Measurements from ENCODE around the gene GPC6.
"Not testable (repeated sequence)": the region's sequence is repeated elsewhere in the genome, so short reads cannot be mapped to it uniquely, and the experiment has no call there.

The GPC6 gene

DNA sequence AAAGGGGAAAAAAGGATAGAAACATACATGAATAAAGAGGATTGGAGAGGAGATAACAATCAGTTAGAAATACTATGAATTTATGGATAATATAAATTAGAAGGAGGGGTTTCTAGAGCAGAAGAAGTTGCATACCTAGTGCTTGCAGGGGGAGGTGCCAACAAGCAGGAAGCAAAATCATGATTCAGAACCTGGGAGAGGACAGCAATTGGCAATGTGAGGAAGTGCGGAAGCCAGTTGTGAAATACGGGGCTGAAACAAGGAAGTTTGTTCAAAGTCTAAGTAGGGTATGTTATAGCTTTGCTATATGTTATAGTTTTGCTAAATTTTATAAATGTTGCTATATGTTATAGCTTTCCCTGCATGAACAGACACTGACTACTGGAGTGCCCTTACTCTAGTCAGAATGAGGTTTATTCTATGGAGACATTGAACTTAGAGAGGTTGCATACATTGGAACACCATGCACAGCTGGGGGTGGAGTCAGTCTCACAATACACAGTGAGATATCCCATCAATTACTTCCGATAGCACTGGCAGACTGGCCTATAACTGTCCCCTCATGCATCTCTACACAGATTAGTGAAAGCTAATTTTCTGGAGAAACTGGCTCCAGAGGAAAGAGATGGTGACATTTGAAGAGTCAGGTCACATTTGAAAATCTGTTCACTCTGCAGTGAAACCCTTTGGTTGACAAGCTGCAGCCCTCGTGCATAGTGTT is 92.1 kb downstream of the GPC6 start:
- DNase-seq (ENCODE audit: low read depth) = no peak

GRCh38 chr13:93320942-93321341 is 94.3 kb downstream of the GPC6 start:
- no peak for DNase-seq (ENCODE audit: low read depth)

- not testable (repeated sequence) for DNase-seq (ENCODE audit: low read depth)
Measured at GRCh38 chr13:93323880-93324279, 97.3 kb downstream of the GPC6 start.

DNA sequence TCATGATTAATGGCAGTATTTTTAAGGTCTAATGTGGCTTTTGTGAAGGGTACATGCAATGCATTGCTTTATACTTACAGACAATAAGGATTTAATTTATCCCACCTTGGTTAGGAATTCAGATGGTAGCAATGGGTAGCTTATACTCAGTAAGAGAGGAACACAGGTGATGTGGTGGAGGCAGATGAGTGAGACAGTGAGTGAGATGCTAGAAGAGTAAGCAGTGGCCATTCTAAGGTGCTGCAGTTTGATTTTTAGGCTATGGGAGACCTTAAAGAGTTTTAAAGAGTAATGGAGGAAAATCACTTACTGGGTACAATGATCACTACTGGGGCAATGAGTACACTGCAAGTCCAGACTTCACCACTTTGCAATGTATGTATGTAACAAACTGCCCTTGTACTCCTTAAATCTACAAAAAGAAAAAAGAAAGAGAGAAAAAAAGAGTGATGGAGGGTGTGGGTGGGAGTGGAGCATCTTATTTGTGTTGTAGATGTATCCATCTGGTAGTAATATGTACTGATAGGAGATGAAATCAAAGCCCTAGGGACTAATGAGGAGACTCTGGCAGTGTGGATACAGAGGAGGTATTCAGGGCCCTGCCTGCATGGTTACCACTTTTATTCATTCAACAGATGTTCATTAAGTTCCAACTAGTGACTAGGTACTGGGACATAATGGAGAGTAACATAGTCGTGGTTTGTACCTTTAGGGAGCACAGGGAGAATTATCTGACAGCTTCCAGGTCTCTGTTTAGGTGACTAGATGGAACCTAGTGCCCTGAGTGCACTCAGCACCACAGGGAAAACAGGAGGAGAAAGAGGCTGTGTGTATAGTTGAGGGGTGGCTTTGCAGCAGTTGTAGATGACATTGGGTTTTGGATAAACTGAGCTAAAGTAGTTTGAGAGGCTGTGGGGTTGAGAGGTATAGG is 99.0 kb downstream of the GPC6 start:
- DNase-seq (ENCODE audit: low read depth) = no peak

DNA sequence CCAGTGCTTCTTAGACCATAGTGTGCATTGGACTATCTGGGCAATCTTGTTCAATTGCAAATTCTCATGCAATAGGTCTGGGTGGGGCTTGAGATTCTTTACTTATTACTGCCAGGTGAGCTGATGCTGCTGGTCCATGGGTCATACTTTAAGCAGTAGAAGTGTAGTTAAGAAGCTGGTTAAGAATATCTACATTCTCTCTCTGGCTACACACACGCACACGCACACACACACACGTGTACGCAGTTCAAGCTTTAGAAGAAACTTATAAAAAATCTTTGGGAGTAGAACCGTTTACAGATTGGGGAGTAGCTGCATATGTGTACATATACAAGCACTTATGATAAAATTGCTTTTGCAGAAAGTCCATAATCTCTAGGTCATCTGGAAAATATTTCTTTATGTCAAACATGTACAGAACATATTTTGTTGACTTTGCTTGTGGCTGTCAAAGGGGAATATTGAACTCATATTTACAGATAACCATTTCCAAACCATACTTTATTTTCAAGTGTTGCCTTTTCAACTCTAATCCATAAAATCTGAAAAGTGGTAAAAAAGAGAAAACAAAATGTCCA is 99.7 kb downstream of the GPC6 start:
- DNase-seq (ENCODE audit: low read depth) = no peak

GRCh38 chr13:93328943-93329342 is 102.3 kb downstream of the GPC6 start:
- DNase-seq (ENCODE audit: low read depth) = peak; percentile 47

DNA sequence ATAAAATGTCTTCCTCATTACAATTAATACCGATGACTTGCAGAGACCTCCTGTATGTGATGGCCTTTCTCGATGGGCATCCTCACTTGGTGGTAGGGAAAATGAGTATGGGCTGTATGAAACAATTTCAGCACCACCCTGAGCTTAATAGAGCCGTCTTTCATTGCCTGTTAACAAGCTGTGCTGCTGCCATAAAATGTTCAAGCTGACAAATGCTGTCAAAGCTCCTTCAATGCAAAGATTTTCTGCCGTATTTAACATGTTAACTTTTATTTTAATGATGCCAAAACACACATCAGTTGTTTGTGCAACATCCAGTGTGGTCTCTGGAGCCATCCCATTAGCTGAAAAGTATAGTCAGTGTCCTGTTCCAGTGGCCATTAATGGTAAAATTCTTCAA is 110.1 kb downstream of the GPC6 start:
- DNase-seq (ENCODE audit: low read depth) = no peak

DNA sequence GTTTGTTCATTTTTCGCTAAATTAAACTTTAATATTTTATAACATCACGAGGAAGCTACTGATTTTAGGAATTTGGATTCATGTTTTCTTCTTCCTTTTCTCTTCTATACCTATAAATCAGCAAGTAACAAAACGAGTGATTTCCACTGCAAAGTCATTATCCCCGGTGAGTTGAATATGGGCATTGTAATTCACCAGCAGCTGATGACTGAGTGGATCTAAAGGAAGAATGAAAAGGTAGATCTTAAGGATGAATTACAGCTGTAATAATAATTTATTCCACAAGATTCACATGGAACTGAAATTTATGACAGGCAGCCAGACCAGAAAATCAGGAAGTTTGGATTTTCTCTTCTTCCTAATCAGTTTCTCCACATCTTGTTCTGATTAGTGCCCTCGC is 111.4 kb downstream of the GPC6 start:
- DNase-seq (ENCODE audit: low read depth) = no peak

DNA sequence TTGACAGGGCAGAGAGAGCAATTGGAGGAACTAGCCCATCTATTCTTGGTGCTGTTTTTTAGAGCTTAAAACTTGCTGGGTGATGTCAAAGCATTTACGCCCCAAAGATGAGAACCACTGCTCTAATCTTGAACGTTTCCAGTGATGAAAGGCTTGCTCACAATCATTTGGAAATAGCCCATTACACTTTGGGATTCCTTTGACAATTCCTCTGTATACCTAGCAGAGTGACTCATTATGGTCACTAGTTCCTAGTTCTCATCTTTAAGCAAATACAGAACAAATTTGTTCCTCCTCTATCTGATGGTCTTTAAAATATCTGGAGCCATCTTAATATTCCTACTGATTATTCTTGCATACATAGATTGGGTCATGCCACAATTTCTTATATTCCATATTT is 112.3 kb downstream of the GPC6 start:
- DNase-seq (ENCODE audit: low read depth) = no peak

DNA sequence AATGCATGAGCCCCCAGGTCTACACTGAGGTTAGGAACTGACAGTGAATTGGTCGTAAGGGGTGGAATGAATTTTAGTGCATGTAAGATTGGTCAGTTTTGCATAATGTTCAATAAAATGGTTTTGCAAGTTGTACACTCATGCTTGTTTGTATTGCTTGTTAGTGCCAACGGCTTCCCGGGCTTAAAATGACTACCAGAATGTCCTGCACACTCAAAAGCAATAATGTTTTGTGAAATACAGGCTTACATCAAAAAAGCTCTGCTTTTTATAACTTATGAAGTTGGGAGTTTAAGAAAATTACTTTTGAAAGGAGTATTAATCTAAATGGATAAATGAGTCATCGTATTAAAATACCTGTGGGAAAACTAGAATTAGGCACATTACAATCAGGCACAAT is 112.9 kb downstream of the GPC6 start:
- DNase-seq (ENCODE audit: low read depth) = no peak

DNA sequence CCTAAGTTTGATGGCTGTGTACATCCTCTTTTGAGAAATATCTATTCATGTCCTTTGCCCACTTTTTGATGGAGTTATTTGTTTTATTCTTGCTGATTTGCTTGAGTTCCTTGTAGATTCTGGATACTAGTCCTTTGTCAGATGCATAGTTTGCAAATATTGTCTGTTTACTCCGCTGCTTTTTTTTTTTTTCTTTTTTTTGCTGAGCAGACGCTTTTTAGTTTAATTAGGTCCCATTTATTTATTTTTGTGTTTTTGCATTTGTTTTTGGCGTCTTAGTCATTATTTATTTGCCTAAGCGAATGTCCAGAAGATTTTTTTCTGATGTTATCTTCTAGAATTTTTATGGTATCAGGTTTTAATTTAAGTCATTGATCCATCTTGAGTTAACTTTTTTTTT is 114.9 kb downstream of the GPC6 start:
- no peak for DNase-seq (ENCODE audit: low read depth)

DNA sequence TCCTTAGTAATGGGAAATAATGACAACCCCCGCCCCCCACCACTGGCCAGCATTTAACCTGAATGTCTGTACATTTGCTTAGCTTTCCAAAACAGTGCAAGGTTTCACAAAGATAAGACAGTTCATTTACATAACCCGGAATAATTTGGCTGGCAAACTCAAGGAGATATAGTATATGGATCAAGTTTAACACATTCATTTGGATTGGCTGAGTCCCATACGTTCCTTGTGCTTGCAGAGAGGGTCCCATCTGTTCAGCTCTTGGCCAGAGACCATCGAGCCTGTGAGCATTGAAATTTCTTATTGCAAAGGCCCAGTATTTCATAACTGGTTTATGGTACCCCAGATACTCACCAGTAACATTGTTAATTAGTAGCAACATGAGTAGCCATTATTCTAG is 116.5 kb downstream of the GPC6 start:
- DNase-seq (ENCODE audit: low read depth) = no peak

DNA sequence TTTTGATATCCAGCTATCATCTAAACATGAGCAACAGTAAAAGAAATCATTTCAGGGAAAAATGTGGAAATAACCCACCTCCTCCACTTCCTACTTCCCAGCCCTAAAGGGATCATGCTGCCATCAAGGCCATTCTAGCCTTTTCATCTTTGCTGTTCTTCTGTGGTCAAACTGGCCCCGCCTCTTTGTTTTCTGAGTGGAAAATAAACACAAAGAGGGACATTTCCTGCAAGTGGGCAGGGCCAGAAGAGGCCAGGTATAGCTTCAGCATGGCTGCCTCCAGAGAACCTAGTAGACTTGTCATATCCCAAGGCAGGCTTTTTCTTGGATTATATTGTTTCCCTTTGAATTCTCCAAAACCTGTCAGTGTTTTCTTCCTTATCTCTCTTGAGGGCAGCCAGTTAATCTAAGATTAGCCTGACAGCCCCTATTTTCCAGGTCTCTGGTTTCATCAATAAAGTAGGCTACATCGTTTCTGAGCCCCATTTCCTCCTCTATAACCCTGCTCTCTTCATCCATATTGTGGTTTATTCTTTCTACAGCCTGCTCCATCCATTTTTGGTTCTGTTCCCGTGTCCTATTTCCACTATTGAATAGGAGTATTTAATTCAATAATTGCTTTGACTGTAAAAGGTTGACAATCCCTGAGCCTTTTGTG is 117.6 kb downstream of the GPC6 start:
- DNase-seq (ENCODE audit: low read depth) = no peak

DNA sequence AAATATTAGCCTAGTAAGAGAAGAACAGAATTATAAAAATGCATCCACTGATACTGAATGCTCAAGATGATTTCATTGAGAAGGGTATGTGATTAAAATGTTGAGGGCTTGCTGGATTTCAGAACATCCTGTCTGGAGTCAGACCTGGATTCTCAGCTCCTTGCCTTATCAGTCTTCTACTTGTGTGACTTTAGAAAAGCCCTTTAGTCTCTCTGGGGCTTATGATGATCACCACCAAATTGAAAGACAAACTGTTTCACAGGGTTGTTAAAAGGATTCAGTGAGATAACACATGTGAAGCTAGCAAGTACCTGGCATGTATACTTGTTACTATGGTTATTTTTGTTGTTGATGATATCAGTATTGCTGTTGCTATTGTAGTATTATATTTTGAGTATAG is 118.4 kb downstream of the GPC6 start:
- no peak for DNase-seq (ENCODE audit: low read depth)

- DNase-seq (ENCODE audit: low read depth) = peak; percentile 6
Measured at GRCh38 chr13:93345770-93346169, 119.2 kb downstream of the GPC6 start.

- DNase-seq (ENCODE audit: low read depth) = no peak
Measured at GRCh38 chr13:93352616-93353015, 126.0 kb downstream of the GPC6 start.

- DNase-seq (ENCODE audit: low read depth) = no peak
Measured at GRCh38 chr13:93355094-93355493, 128.5 kb downstream of the GPC6 start.

DNA sequence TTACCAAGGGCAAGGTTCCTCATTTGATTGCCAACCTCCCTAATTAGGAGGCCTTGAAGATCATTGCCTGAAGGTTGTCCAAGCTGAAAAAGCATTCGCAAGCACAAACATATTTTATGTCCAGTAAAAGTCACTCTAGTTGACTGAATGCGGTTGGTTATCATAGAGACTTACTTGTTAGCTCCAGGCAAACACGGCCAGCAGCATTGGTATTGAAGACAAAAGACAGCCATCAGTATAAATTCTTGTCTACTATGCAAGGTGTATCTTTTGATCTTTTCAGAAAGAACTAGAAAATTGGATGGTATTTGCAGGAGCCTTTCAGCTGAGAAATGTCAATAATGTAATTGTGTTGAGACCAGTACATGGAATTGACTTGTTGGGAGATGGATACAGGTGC is 129.9 kb downstream of the GPC6 start:
- no peak for DNase-seq (ENCODE audit: low read depth)

DNA sequence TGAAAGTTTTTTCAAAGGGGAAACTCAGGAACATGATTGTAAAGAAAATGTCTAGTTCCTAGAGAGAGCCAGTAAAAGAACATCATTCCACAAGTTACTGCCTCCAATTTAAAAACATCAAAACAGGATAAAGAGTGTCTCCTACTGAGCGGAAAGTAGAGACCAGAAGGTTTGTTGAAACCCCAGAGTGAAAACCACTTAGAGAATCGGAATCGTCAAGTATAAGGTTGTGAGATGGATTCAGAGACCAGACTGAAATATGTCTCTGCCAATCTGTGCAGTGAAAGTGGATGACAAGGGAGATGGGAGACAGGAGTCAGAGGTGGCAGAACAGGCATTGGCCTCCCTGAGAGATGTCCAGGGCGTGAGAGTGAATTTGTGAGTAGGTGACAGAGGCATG is 133.4 kb downstream of the GPC6 start:
- DNase-seq (ENCODE audit: low read depth) = no peak

GRCh38 chr13:93361703-93362102 is 135.1 kb downstream of the GPC6 start:
- DNase-seq (ENCODE audit: low read depth) = no peak

- DNase-seq (ENCODE audit: low read depth) = no peak
Measured at GRCh38 chr13:93364166-93364565, 137.6 kb downstream of the GPC6 start.

DNA sequence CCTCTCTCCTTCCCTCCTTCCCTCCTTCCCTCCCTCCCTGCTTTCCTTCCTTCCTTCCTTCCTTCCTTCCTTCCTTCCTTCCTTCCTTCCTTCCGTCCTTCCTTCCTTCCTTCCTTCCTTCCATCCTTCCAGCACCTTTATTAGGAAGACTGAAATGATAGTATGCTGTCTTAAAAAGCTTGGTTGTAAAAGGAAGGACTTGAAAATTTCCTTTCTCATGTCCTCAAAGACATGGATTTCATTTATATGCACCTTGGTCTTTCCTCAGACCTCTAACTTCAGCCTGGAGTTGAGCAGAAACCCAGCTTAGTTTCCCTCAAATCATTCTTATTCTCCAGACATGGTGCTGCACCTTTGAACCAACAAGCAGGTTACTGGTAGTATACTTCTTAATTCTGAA is 141.7 kb downstream of the GPC6 start:
- no peak for DNase-seq (ENCODE audit: low read depth)

DNA sequence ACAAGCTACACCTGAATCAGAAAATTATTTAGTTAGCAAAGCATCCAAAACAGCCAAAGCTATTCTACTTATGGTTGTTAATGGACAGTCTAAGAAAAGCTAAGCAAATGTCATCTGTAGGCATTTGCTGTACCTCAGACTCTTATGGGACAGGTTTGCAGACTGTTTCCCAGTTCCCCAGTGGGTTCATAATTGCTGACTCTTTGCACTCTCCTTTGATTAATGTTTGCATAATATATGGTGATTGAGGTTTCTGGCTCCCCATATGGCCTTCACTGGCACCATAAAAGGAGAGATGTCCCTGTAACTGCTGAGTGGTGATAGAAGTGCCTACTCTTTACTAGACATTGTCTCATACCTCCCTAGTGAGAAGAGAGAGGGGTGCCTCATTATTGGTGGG is 142.1 kb downstream of the GPC6 start:
- DNase-seq (ENCODE audit: low read depth) = no peak

All from fibroblast of gingiva (primary cell).